ENCODE measurements around the gene TBX2. TPM values are rescaled to one million over a fixed set of nuclear protein-coding genes. Genes with fewer than 3 reads are reported as not detected.

Gene TBX2
- total and polyA plus RNA-seq, 2 of the 4 experiments (the other 2 are of a cell fraction) = 20.1 to 64.1 TPM

DNA sequence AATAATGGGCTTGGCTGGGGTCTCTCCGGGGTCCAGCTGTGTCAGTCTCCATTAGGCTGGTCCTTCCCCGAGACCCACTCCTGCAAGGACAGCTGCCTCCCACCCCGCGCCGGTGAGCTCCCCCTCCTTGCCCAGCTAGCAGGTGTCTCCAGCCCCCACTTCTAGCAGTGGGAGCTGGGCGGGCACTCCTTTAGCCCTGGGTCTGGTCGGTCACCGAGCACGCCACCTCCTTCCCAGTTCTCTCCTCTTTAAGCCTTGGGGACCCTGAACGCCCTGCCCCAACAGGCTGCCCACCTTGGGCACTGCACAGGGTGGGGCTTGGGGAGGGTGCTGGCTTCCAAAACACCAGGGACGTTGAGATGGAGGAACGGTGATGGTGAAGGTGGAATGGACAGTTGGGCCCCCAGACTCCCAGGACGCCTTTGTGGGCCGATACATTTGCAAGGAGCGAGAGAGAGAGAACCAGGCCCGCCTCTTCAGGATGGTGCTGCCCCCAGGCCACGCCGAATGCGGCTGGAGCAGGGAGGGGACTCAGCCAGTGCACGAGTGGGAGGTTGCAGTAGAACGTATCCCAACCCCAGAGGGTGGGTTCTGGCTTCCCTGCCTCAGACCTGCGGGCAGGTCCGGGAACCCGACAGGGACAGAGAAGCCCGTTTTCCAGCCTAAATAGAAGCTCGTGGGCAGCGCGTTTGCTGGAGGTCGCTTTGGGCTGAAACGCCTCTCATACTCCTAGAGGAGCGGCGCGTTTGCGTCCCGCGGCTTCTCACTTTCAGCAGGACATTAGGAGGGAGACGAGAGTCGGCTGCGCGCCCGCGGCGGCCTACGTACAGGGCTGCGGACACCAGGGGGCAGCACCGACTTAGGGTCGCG is 10.7 kb downstream of the TBX2 start (continued):
- peak; percentile 77; the same call in 1 of the 2 replicates for TF ChIP-seq MAZ (IDR thresholded peaks at IDR 0.05; ENCODE audit: borderline replicate concordance, low read depth, low read length)
- TF ChIP-seq BHLHE40 (IDR thresholded peaks at IDR 0.05; ENCODE audit: low read depth, low read length) = no peak
- TF ChIP-seq RCOR1 (IDR thresholded peaks at IDR 0.05; ENCODE audit: insufficient replicate concordance, low read length) = no peak

DNA sequence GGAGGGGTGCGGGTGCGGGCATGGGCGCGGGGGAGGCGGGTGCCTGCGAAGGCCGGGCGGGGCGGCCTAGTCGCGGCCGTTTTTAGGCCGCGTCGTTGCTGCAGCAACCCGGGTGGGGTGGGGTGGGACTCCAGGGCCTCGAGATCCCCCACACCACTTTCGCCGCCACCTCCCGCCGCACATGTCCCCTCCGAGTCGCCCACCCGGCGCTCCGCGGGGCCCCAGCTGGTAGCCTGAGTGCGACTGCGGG is 11.3 kb downstream of the TBX2 start:
- Histone ChIP-seq H3K4ac (ENCODE audit: low read depth, low read length) (peak overlapping the region; percentile 99), H3K9ac (ENCODE audit: low read depth, low read length) (peak overlapping the region; percentile 62), H3K4me1 (ENCODE audit: control insufficient read depth, insufficient read depth, low read length) (peaks cover 45% of the 10 kb centered on the region), H3K27ac (ENCODE audit: insufficient read depth, low read length) (peak overlapping the region; percentile 91), H3K4me2 (ENCODE audit: low read depth, low read length) (peak overlapping the region; percentile 79), H3K14ac (replicated peaks; ENCODE audit: low read depth, low read length) (peak overlapping the region; percentile 64; the same call in 1 of the 2 replicates), H2BK5ac (ENCODE audit: low read depth, low read length, poor library complexity, severe bottlenecking) (peak overlapping the region; percentile 94), H4K20me1 (ENCODE audit: insufficient read depth, low read length) (peaks cover 34% of the 10 kb centered on the region), H3K23ac (ENCODE audit: low read depth, low read length) (no peak overlapping the region), H2BK15ac (ENCODE audit: low read depth, low read length) (no peak overlapping the region), H3K79me1 (ENCODE audit: low read depth in 1 of 2, low read length in 2 of 2) (peaks cover 9 to 39% of the 10 kb centered on the region in 2 experiments; a peak in 3 of 4 replicates), H4K5ac (ENCODE audit: low read depth, low read length) (no peak overlapping the region), H4K8ac (ENCODE audit: low read depth in 2 of 2, low read length in 2 of 2) (peak overlapping the region; percentile 84 to 95; a peak in 2 of 4 replicates), H3K9me1 (ENCODE audit: insufficient read depth, low read length) (no peaks in the 10 kb centered on the region; the same call in 1 of the 2 replicates), H2AFZ (replicated peaks; ENCODE audit: low read length, poor library complexity) (peak overlapping the region; percentile 98), H4K91ac (ENCODE audit: insufficient read depth, low read depth, low read length) (peak overlapping the region; percentile 62; the same call in 1 of the 2 replicates), H2AK9ac (replicated peaks; ENCODE audit: low read depth, low read length, poor library complexity) (peak overlapping the region; percentile 94), H2BK20ac (ENCODE audit: low read depth, low read length) (no peak overlapping the region), H3K4me3 (ENCODE audit: insufficient read depth, low read depth, low read length) (peak overlapping the region; percentile 66; the same call in 1 of the 2 replicates), H2AK5ac (ENCODE audit: low read depth, low read length) (no peak overlapping the region; the same call in 1 of the 2 replicates), H3K18ac (ENCODE audit: low read depth, low read length) (no peak overlapping the region; the same call in 1 of the 2 replicates), H3K27me3 (ENCODE audit: control insufficient read depth, insufficient read depth, low read length) (no peaks in the 10 kb centered on the region), H3K9me3 (ENCODE audit: control insufficient read depth, insufficient read depth, low read length) (no peaks in the 10 kb centered on the region), H3K36me3 (ENCODE audit: control insufficient read depth, insufficient read depth, low read length) (peaks cover 32% of the 10 kb centered on the region), H3K56ac (ENCODE audit: extremely low read depth, insufficient read depth, low read length) (peak overlapping the region; percentile 62; the same call in 1 of the 2 replicates), H2BK120ac (ENCODE audit: low read depth, low read length) (no peak overlapping the region)
- TF ChIP-seq RCOR1 (IDR thresholded peaks at IDR 0.05; ENCODE audit: insufficient replicate concordance, low read length) = no peak
- ATAC-seq (ENCODE audit: low read depth) (no peak), DNase-seq (no peak)
- CTCF ChIA-PET = interaction anchor here (0.9 to 1.2 kb wide), 3 partner anchors 11 to 211 kb away, joined by 3 to 4 read pairs (median 4); partner anchors contain the start of gene TBX2
- no TSS peak for BruUV-seq (replicated peaks)
- intact Hi-C loops (cut with micrococcal nuclease) (loop anchor here (5.0 kb wide), 1 partner anchor 656 kb away; the partner anchor contains the start of gene MED13), dilution Hi-C loops (cut with HindIII; ENCODE audit: low sequenced_read_pairs, unreplicated experiment) (no loop called here), in situ Hi-C loops (cut with MboI; ENCODE audit: low sequenced_read_pairs) (no loop called here)
- 0% methylated on average over 4 of the region's 29 CpGs; no CpG with 5 or more reads in 1 of the 2 experiments for WGBS, 2 experiments (ENCODE audit: extremely low coverage in 2 of 2, insufficient read length in 1 of 2)
- POLR2A ChIA-PET (ENCODE audit: unreplicated experiment) = interaction anchor here (0.5 kb wide), 1 partner anchor 202 kb away, joined by 5 read pairs; no protein-coding TSS in a partner anchor
